Liver (tissue), 9 donors: ENCODE measurements around the gene TUFT1. TPM values are rescaled to one million over a fixed set of nuclear protein-coding genes. Genes with fewer than 3 reads are reported as not detected.

Source experiments
- DNase-seq: peaks from one replicate; pipeline ENCODE4 v3.0.0-alpha.2; 2017; ENCODE audit warnings: low spot score
- H3K27ac ChIP-seq, 2 donors: one replicate each; pipeline ENCODE4 v1.7.0; 2013; ENCODE audit warnings: inconsistent platforms in 2 of 2, low read length in 2 of 2, control low read depth in 1 of 2, low read depth in 1 of 2, mild to moderate bottlenecking in 1 of 2
- H3K27me3 ChIP-seq, 4 donors: one replicate each; pipeline versions ENCODE4 v1.6.1 to v1.7.0; 2013; ENCODE audit warnings: low read length in 3 of 4, inconsistent platforms in 1 of 4, mild to moderate bottlenecking in 1 of 4, moderate library complexity in 1 of 4; ENCODE audit not compliant: control insufficient read depth in 4 of 4, insufficient read depth in 4 of 4
- H3K36me3 ChIP-seq, 4 donors: one replicate each; pipeline versions ENCODE4 v1.6.1 to v1.7.0; 2013; ENCODE audit warnings: low read length in 3 of 4, mild to moderate bottlenecking in 3 of 4, low read depth in 1 of 4, moderate library complexity in 1 of 4; ENCODE audit not compliant: control insufficient read depth in 4 of 4, insufficient read depth in 3 of 4
- H3K4me1 ChIP-seq, 4 donors: one replicate each; pipeline versions ENCODE4 v1.6.1 to v1.7.0; 2013; ENCODE audit warnings: low read length in 3 of 4, mild to moderate bottlenecking in 3 of 4, moderate library complexity in 1 of 4; ENCODE audit not compliant: control insufficient read depth in 4 of 4, insufficient read depth in 4 of 4
- H3K4me3 ChIP-seq, 3 donors: one replicate each; pipeline versions ENCODE4 v1.6.1 to v1.7.0; 2013; ENCODE audit warnings: low read length in 3 of 3, control low read depth in 1 of 3, low read depth in 1 of 3, mild to moderate bottlenecking in 1 of 3
- H3K9ac ChIP-seq, 2 donors: one replicate each; pipeline ENCODE4 v1.7.0; 2013; ENCODE audit warnings: low read length in 2 of 2, mild to moderate bottlenecking in 2 of 2, moderate library complexity in 2 of 2, control low read depth in 1 of 2, low read depth in 1 of 2
- H3K9me3 ChIP-seq, 4 donors: one replicate each; pipeline versions ENCODE4 v1.6.1 to v1.7.0; 2013; ENCODE audit warnings: low read length in 3 of 4; ENCODE audit not compliant: control insufficient read depth in 4 of 4
- EGR1 ChIP-seq, 2 donors: IDR thresholded peaks; 2 replicates each; pipeline ENCODE4 v1.6.1; 2016 to 2018; ENCODE audit warnings: antibody characterized with exemption in 2 of 2, low read depth in 2 of 2
- FOXA1 ChIP-seq: IDR thresholded peaks from 2 replicates; pipeline ENCODE4 v1.6.1; 2016; ENCODE audit warnings: antibody characterized with exemption
- GABPA ChIP-seq, 2 donors: IDR thresholded peaks in 1 of 2; conservative IDR thresholded peaks in 1 of 2; 2 replicates each; pipeline ENCODE4 v1.6.1; 2016; ENCODE audit warnings: antibody characterized with exemption in 2 of 2, mild to moderate bottlenecking in 1 of 2, moderate library complexity in 1 of 2
- HNF4A ChIP-seq, 2 donors: conservative IDR thresholded peaks; 2 replicates each; pipeline ENCODE4 v1.6.1; 2016; ENCODE audit warnings: antibody characterized with exemption in 2 of 2, mild to moderate bottlenecking in 2 of 2
- JUND ChIP-seq, 2 donors: IDR thresholded peaks; 2 replicates each; pipeline ENCODE4 v1.6.1; 2016; ENCODE audit warnings: antibody characterized with exemption in 2 of 2
- NR2F2 ChIP-seq: IDR thresholded peaks from 2 replicates; pipeline ENCODE4 v1.6.1; 2016; ENCODE audit warnings: antibody characterized with exemption
- RAD21 ChIP-seq, 2 donors: IDR thresholded peaks; 2 replicates each; pipeline ENCODE4 v1.6.1; 2016; ENCODE audit warnings: antibody characterized with exemption in 2 of 2, mild to moderate bottlenecking in 2 of 2
- REST ChIP-seq: IDR thresholded peaks from 2 replicates; pipeline ENCODE4 v1.6.1; 2016; ENCODE audit warnings: antibody characterized with exemption, mild to moderate bottlenecking
- RXRA ChIP-seq, 2 donors: IDR thresholded peaks; 2 replicates each; pipeline ENCODE4 v1.6.1; 2017 to 2018; ENCODE audit warnings: antibody characterized with exemption in 2 of 2, mild to moderate bottlenecking in 1 of 2
- SP1 ChIP-seq: IDR thresholded peaks from 2 replicates; pipeline ENCODE4 v1.6.1; 2018; ENCODE audit warnings: antibody characterized with exemption, mild to moderate bottlenecking
- TAF1 ChIP-seq: conservative IDR thresholded peaks from 2 replicates; pipeline ENCODE4 v1.6.1; 2016; ENCODE audit warnings: antibody characterized with exemption, mild to moderate bottlenecking
- YY1 ChIP-seq: IDR thresholded peaks from 2 replicates; pipeline ENCODE4 v1.6.1; 2016; ENCODE audit warnings: antibody characterized with exemption, mild to moderate bottlenecking
- ZBTB33 ChIP-seq: IDR thresholded peaks from 2 replicates; pipeline ENCODE4 v1.6.1; 2016; ENCODE audit warnings: antibody characterized with exemption
- WGBS: extraction: QIAGEN DNeasy Blood & Tissue Kit; methylation state at CpG from one replicate; pipeline ENCODE4 v1.1.7; 2013; 5-methylcytosine and 5-hydroxymethylcytosine counted together
- polyA plus RNA-seq, 2 donors: library from polyadenylated mRNA; stranded (reverse) in 1 of 2; unstranded in 1 of 2; fragments of 200-250 nt in 1 of 2; fragments of >200 nt in 1 of 2; fragmentation: Nextera tagmentation in 1 of 2; extraction: Ambion mirVana in 1 of 2; gene quantifications; one replicate each; pipeline versions ENCODE4 v1.2.1 to v1.2.3, GENCODE V29; 2013 to 2015
- total RNA-seq, 2 donors: library from RNA; depleted of rRNA; stranded (reverse); fragments of >200 nt; gene quantifications; one replicate each; pipeline ENCODE4 v1.2.3, GENCODE V29; 2014
- TF ChIP-seq, protein P1 (sequence below): IDR thresholded peaks from 2 replicates; pipeline ENCODE4 v1.6.1; 2016; ENCODE audit warnings: antibody characterized with exemption
- TF ChIP-seq, protein P2 (sequence below): IDR thresholded peaks from 2 replicates; pipeline ENCODE4 v1.6.1; 2016; ENCODE audit warnings: antibody characterized with exemption
- donor health status: healthy.
- donor health status: healthy.
- donor health status: healthy.
- donor health status: healthy.
- donor health status: healthy.

Gene TUFT1
- total and polyA plus RNA-seq, 4 donors, result 1.7 to 4.8 (median 3.0) TPM

DNA sequence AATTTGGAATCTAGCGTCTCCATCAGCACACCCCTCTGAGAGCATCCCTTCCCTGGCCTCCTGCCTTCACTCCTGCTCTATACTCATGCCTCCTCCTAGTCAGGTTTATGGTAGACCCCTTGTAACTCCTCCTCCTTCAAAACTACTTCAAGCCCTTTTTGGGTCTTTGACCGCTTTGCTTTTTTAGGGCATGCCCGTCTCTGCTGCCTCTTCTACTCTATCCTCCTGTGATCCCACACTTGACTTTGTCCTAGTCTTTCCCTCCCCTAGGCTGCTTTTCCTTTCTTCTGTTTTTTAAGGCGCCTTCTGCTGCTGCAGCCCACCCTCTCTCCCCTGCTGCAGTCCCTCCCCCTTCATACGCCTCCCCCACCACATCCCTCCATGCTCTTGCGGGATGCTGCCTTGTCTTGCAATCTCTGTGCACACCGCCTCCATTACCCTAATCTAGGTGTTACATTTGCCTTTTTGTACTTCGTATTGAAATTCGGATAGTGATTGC lies 73.2 kb downstream of the TUFT1 start:
- WGBS, result 75% methylated on average over 9 of the region's 9 CpGs
- H3K4me3 ChIP-seq, result peak overlapping the region; percentile 14 to 93 (median 85)
- TF ChIP-seq FOXA1 (no peak), ZBTB33 (no peak), SP1 (no peak), RAD21 (IDR thresholded peaks at IDR 0.05) (no peak), REST (no peak), YY1 (no peak), JUND (IDR thresholded peaks at IDR 0.05) (no peak), EGR1 (IDR thresholded peaks at IDR 0.05; ENCODE audit: low read depth in 2 of 2) (no peak), HNF4A (conservative IDR thresholded peaks at IDR 0.05) (no peak), GABPA (IDR thresholded peaks at IDR 0.05 in 1 of 2, conservative IDR thresholded peaks at IDR 0.05 in 1 of 2) (no peak), RXRA (IDR thresholded peaks at IDR 0.05) (no peak), TAF1 (no peak), NR2F2 (no peak)
- TF ChIP-seq, protein P1, sequence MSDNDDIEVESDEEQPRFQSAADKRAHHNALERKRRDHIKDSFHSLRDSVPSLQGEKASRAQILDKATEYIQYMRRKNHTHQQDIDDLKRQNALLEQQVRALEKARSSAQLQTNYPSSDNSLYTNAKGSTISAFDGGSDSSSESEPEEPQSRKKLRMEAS, result no peak
- TF ChIP-seq, protein P2, sequence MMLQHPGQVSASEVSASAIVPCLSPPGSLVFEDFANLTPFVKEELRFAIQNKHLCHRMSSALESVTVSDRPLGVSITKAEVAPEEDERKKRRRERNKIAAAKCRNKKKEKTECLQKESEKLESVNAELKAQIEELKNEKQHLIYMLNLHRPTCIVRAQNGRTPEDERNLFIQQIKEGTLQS, result no peak
- no peak overlapping the region for H3K9ac ChIP-seq
- H3K4me1 ChIP-seq, result peaks cover 2 to 22% (median 11%) of the 10 kb centered on the region in 4 donors
- DNase-seq, result no peak
- no peak overlapping the region for H3K27ac ChIP-seq
- peaks cover 0 to 2% (median 0%) of the 10 kb centered on the region in 4 donors for H3K36me3 ChIP-seq
- no peaks in the 10 kb centered on the region for H3K27me3 ChIP-seq
- H3K9me3 ChIP-seq, result no peaks in the 10 kb centered on the region

DNA sequence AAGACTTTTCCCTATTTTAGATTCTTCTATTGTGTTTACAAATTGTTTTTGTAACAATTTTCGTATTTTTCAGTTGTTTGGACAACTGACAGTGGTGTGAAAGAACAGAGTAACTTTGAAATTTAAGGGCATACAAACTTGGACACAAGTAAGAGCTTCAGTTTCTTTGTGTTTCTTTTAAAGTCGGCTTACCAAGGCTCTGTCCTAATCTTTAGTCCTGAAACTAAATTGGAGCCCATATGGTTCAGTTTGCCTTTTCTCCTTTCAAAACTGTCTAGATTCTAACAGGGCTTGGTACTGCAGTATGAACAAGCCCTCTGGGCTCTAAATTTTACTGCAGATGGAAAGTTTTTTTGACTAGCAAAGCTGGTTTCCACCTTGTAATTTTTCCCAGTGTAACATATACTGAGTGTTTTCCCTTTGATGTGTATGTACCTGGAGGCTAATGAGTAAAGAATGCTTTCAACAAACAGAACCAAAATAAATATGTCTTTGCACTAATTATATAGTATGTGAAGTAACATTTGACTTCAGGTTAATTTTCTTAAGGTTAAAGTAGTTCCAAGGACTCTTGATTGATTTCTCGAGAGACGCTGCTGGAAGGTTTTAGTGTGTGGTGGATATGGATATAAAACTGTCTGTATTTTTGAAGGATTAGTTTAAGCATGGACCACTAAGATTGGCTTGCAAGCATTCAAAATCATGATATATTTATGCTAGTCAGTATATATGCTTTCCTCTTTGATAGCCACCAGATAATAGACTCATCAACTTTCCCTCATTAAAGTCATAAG lies 75.8 kb downstream of the TUFT1 start:
- H3K36me3 ChIP-seq, result peaks cover 0 to 2% (median 0%) of the 10 kb centered on the region in 4 donors
- H3K27ac ChIP-seq, result no peak overlapping the region
- TF ChIP-seq ZBTB33, result no peak
- TF ChIP-seq JUND (IDR thresholded peaks at IDR 0.05), result no peak
- H3K9ac ChIP-seq, result no peak overlapping the region
- H3K9me3 ChIP-seq, result no peaks in the 10 kb centered on the region
- H3K27me3 ChIP-seq, result no peaks in the 10 kb centered on the region
- H3K4me1 ChIP-seq, result peaks cover 12 to 38% (median 25%) of the 10 kb centered on the region in 4 donors
- no peak for DNase-seq
- no peak overlapping the region for H3K4me3 ChIP-seq
- WGBS, result 85% methylated on average over 4 of the region's 4 CpGs
